Right lung (tissue), 10 donors: Measurements from ENCODE around the gene SSC5D. TPM values are rescaled to one million over a fixed set of nuclear protein-coding genes. Genes with fewer than 3 reads are reported as not detected.
"Not testable (repeated sequence)": the region's sequence is repeated elsewhere in the genome, so short reads cannot be mapped to it uniquely, and the experiment has no call there.

ENCODE experiments used
- DNase-seq, 2 donors: peaks; one replicate each; pipeline ENCODE4 v3.0.0-alpha.2; 2013
- long read RNA-seq, 8 donors: transcript quantifications; one replicate each; lab custom pipeline, GENCODE V29; 2026
- polyA plus RNA-seq, 5 donors: library from polyadenylated mRNA; unstranded; fragments of 120-200 nt; gene quantifications; one replicate each; pipeline versions ENCODE4 v1.2.1 to v1.2.3, GENCODE V29; 2013; ENCODE audit warnings: inconsistent platforms in 1 of 5, low replicate concordance in 1 of 5; ENCODE audit not compliant: insufficient read length in 5 of 5, insufficient read depth in 1 of 5

The SSC5D gene
- polyA plus RNA-seq = 10 to 100 TPM in 1 of 5 donors, 1 to 10 TPM in 4; 3.1 to 15.6 (median 8.8) TPM
- long read RNA-seq, donor 1 = 0 reads
- long read RNA-seq, donor 2 = 0 reads
- long read RNA-seq, donor 3 = 0 reads
- long read RNA-seq, donor 4, partial matches to known transcripts = 0 of 2 reads
- long read RNA-seq, donor 4, other reads (novel, unspliced or antisense) = 0 of 2 reads
- long read RNA-seq, donor 5 = 0 reads
- long read RNA-seq, donor 6 = 0 reads
- long read RNA-seq, donor 7 = 0 reads
- long read RNA-seq, donor 8 = 0 reads

GRCh38 chr19:55487924-55488687, at the start of gene SSC5D:
Gene SSC5D (plus strand): TSS chr19:55488436. CDS start chr19:55488590, 154 bp downstream.
- peak in 1 of 2 donors; percentile 42 for DNase-seq

GRCh38 chr19:55439052-55439451, 49.2 kb upstream of the SSC5D start:
- no peak for DNase-seq

GRCh38 chr19:55440411-55441105, 47.7 kb upstream of the SSC5D start:
- no peak for DNase-seq

- no peak for DNase-seq
These were observed 46.9 kb upstream of the SSC5D start for GRCh38 chr19:55441319-55441691.

GRCh38 chr19:55441692-55442321, 46.4 kb upstream of the SSC5D start:
- DNase-seq = no peak

GRCh38 chr19:55442372-55442961, 45.8 kb upstream of the SSC5D start:
- DNase-seq = no peak

GRCh38 chr19:55443045-55443823, 45.0 kb upstream of the SSC5D start, which contains the start of gene SHISA7:
Gene SHISA7 (minus strand): TSS chr19:55443300. CDS start chr19:55442863, 437 bp downstream.
- no peak for DNase-seq

GRCh38 chr19:55443824-55444480, 44.3 kb upstream of the SSC5D start:
- no peak for DNase-seq

GRCh38 chr19:55444646-55445045, 43.6 kb upstream of the SSC5D start:
- DNase-seq = no peak

- no peak for DNase-seq
These were observed 42.2 kb upstream of the SSC5D start for GRCh38 chr19:55446060-55446459.

GRCh38 chr19:55447421-55448174, 40.6 kb upstream of the SSC5D start:
- DNase-seq = no peak

GRCh38 chr19:55448175-55448490, 40.1 kb upstream of the SSC5D start:
- not testable (repeated sequence) for DNase-seq

- no peak for DNase-seq
These were observed 38.8 kb upstream of the SSC5D start for GRCh38 chr19:55449469-55449868.

- DNase-seq = no peak
These were observed 36.9 kb upstream of the SSC5D start for GRCh38 chr19:55451163-55451964.

GRCh38 chr19:55451965-55452748, 36.1 kb upstream of the SSC5D start:
- no peak for DNase-seq

GRCh38 chr19:55452749-55453346, 35.4 kb upstream of the SSC5D start:
- peak; percentile 80 for DNase-seq

GRCh38 chr19:55453511-55454260, 34.5 kb upstream of the SSC5D start:
- DNase-seq = no peak
